A673 (cell line): ENCODE measurements around the gene SCPEP1. TPM values are rescaled to one million over a fixed set of nuclear protein-coding genes. Genes with fewer than 3 reads are reported as not detected.
"Not testable (repeated sequence)": the region's sequence is repeated elsewhere in the genome, so short reads cannot be mapped to it uniquely, and the experiment has no call there.

Source experiments
- BruUV-seq: library from RNA; stranded (reverse); fragments of 400-500 nt; replicated peaks from 2 replicates; lab custom pipeline; 2021; lab: Mats Ljungman, UMichigan
- CTCF ChIA-PET: fragments of 300-600 bp; sonication (Branson Sonifier 250); formaldehyde crosslinking; loops from one replicate; lab custom pipeline; 2022; ENCODE audit warnings: antibody characterized with exemption; lab: Charles Lee
- POLR2A ChIA-PET: fragments of 300-600 bp; sonication (Branson Sonifier 250); formaldehyde crosslinking; loops from one replicate; lab custom pipeline; 2022; ENCODE audit warnings: antibody characterized with exemption; ENCODE audit not compliant: low non-redundant PET; lab: Charles Lee
- DNase-seq: peaks from one replicate; pipeline ENCODE4 v3.0.0-alpha.2; 2015; ENCODE audit warnings: low spot score
- H3K27ac ChIP-seq: fragments of 200-600 bp; sonication (generic); 2 replicates; pipeline ENCODE4 v1.5.1; 2016; ENCODE audit warnings: mixed run types, low read depth, mild to moderate bottlenecking, mixed read lengths, antibody characterized with exemption, low read length; ENCODE audit not compliant: poor library complexity, severe bottlenecking
- H3K27me3 ChIP-seq: fragments of 200-600 bp; sonication (generic); replicated peaks from 2 replicates; pipeline ENCODE4 v1.6.1; 2017; ENCODE audit warnings: mixed run types, low read depth, mild to moderate bottlenecking, mixed read lengths, antibody characterized with exemption, low read length; ENCODE audit not compliant: insufficient read depth, poor library complexity
- H3K36me3 ChIP-seq: fragments of 200-600 bp; sonication (generic); 2 replicates; pipeline ENCODE4 v1.6.1; 2016; ENCODE audit warnings: mixed run types, mild to moderate bottlenecking, mixed read lengths, antibody characterized with exemption, low read length; ENCODE audit not compliant: insufficient read depth, poor library complexity, severe bottlenecking
- H3K4me1 ChIP-seq: fragments of 200-600 bp; sonication (generic); 2 replicates; pipeline ENCODE4 v1.6.1; 2017; ENCODE audit warnings: mixed run types, mild to moderate bottlenecking, mixed read lengths, antibody characterized with exemption, low read length; ENCODE audit not compliant: insufficient read depth, poor library complexity, severe bottlenecking
- H3K4me3 ChIP-seq: fragments of 200-600 bp; sonication (generic); 2 replicates; pipeline ENCODE4 v1.5.1; 2016; ENCODE audit warnings: low read depth, mixed run types, mild to moderate bottlenecking, mixed read lengths, low read length; ENCODE audit not compliant: poor library complexity, severe bottlenecking
- H3K9me3 ChIP-seq: fragments of 200-600 bp; sonication (generic); 2 replicates; pipeline ENCODE4 v1.6.1; 2016; ENCODE audit warnings: mixed run types, low read depth, mild to moderate bottlenecking, mixed read lengths, antibody characterized with exemption, low read length; ENCODE audit not compliant: poor library complexity, severe bottlenecking
- EZH2 ChIP-seq: fragments of 200-600 bp; sonication (generic); IDR thresholded peaks from 2 replicates; pipeline ENCODE4 v1.6.1; 2017; ENCODE audit warnings: borderline replicate concordance, low read depth, mild to moderate bottlenecking, mixed read lengths, antibody characterized with exemption, low read length; ENCODE audit not compliant: poor library complexity, severe bottlenecking
- intact Hi-C: fragments of 100-400 bp; cut with micrococcal nuclease; formaldehyde crosslinking; loops from one replicate; pipeline ENCODE4 v1.10.0; 2022; ENCODE audit not compliant: unreplicated experiment
- total RNA-seq: library from RNA; stranded (reverse); gene quantifications from 2 replicates; pipeline ENCODE4 v1.2.3, GENCODE V29; 2021
- TF ChIP-seq, protein P1 (sequence below): fragments of 300-800, 200-600 bp; sonication (generic); conservative IDR thresholded peaks from 2 replicates; pipeline ENCODE4 v1.5.1; 2017; ENCODE audit warnings: low read depth, mild to moderate bottlenecking, antibody characterized with exemption, low read length, moderate library complexity, mixed read lengths

The SCPEP1 gene
- total RNA-seq, 1 experiment from 2014 or later, result 31.8 TPM

DNA sequence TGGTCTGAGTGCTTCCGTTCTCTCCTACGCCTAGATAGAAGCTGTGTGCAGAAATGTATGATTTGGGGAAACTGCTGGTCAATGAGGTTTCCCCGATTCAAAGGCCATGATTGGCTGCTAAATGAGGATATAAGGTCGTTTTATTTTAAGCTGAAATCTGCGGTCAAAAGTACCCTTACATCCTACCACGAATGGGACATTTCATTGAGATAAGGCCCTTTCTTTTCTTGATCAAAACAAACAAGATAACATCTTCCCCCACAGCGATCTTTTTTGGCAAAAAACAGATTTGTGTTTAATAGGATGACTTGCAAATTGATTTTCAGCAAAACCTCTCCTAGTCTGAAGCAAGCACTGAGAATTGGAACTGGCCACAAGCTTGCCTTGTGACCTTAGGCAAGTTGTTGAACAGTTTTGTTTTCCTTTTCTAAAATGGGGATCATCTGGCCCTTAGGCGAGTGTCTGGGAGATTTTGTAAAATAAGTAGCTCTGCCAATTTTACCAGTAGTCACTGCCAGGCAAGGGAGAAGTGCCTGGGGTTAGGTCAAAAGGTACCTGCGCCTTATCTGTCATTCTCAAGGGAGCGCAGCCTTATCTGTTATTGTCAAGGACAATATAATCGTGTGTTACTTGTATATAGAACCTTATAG lies 635 bp downstream of the SCPEP1 start:
- Histone ChIP-seq H3K27ac (no peak overlapping the region), H3K4me3 (peak overlapping the region; percentile 51), H3K4me1 (no peaks in the 10 kb centered on the region), H3K27me3 (no peaks in the 10 kb centered on the region), H3K9me3 (no peaks in the 10 kb centered on the region), H3K36me3 (no peaks in the 10 kb centered on the region)
- no peak for DNase-seq
- intact Hi-C loops, result no loop called here
- ChIA-PET POLR2A (interaction anchor here (0.6 kb wide), 1 partner anchor 9 kb away, joined by 7 read pairs; no protein-coding TSS in a partner anchor), CTCF (interaction anchor here (0.7 to 1.1 kb wide), 3 partner anchors 12 to 29 kb away, joined by 5 to 9 read pairs (median 6); partner anchors contain the start of gene COIL)
- BruUV-seq, result TSS peak; percentile 86
- no peak for TF ChIP-seq EZH2
- TF ChIP-seq, protein P1, sequence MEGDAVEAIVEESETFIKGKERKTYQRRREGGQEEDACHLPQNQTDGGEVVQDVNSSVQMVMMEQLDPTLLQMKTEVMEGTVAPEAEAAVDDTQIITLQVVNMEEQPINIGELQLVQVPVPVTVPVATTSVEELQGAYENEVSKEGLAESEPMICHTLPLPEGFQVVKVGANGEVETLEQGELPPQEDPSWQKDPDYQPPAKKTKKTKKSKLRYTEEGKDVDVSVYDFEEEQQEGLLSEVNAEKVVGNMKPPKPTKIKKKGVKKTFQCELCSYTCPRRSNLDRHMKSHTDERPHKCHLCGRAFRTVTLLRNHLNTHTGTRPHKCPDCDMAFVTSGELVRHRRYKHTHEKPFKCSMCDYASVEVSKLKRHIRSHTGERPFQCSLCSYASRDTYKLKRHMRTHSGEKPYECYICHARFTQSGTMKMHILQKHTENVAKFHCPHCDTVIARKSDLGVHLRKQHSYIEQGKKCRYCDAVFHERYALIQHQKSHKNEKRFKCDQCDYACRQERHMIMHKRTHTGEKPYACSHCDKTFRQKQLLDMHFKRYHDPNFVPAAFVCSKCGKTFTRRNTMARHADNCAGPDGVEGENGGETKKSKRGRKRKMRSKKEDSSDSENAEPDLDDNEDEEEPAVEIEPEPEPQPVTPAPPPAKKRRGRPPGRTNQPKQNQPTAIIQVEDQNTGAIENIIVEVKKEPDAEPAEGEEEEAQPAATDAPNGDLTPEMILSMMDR, result no peak

GRCh38 chr17:56979091-56979480 lies 1.2 kb downstream of the SCPEP1 start:
- Histone ChIP-seq H3K27ac (no peak overlapping the region), H3K27me3 (no peaks in the 10 kb centered on the region), H3K4me1 (no peaks in the 10 kb centered on the region), H3K4me3 (no peak overlapping the region), H3K36me3 (no peaks in the 10 kb centered on the region), H3K9me3 (no peaks in the 10 kb centered on the region)
- CTCF ChIA-PET, result no interaction called here
- POLR2A ChIA-PET, result no interaction called here
- intact Hi-C loops, result no loop called here
- DNase-seq, result no peak
- no peak for TF ChIP-seq EZH2
- TF ChIP-seq, protein P1, result no peak
- no TSS peak for BruUV-seq

DNA sequence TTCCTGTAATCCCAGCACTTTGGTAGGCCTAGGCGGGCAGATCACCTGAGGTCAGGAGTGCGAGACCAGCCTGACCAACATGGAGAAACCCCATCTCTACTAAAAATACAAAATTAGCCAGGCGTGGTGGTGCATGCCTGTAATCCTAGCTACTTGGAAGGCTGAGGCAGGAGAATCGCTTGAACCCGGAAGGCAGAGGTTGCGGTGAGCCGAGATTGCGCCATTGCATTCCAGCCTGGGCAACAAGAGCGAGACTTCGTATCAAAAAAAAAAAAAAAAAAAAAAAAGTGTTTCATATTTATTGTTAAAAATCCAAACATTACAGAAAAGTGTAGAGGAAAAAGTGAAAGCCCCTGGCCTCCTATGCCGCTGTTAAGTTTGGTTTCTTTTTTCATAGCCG lies 2.6 kb downstream of the SCPEP1 start:
- H3K4me3 ChIP-seq, CTCF ChIA-PET, BruUV-seq, H3K27me3 ChIP-seq, H3K36me3 ChIP-seq, DNase-seq, intact Hi-C loops, H3K4me1 ChIP-seq, H3K27ac ChIP-seq, POLR2A ChIA-PET, H3K9me3 ChIP-seq: not testable (repeated sequence)

DNA sequence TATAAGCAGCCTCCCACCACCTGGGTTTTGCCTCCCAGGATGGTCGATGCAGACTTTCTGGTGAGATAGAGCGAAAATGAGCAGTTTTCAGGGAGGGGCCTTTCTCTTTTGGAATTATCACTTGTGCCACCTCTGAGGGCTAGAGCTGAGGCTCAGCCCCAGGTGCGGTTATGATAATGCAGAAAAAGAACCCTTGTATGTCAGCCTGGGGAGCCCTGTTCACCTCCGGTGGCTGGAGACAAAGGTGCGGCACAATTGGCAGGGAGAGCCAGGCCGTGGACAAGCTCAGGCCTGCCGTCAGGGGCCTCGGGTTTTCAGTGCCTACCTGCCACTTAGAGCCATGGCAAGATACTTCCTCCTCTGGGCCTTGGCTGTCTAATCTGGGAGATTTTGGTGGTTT lies 4.4 kb downstream of the SCPEP1 start:
- no peaks in the 10 kb centered on the region for H3K9me3 ChIP-seq
- no peaks in the 10 kb centered on the region for H3K4me1 ChIP-seq
- no peak overlapping the region for H3K4me3 ChIP-seq
- intact Hi-C loops, result no loop called here
- H3K27me3 ChIP-seq, result no peaks in the 10 kb centered on the region
- DNase-seq, result no peak
- H3K36me3 ChIP-seq, result no peaks in the 10 kb centered on the region
- ChIA-PET CTCF (no interaction called here), POLR2A (no interaction called here)
- TF ChIP-seq, protein P1, result no peak
- TF ChIP-seq EZH2, result no peak
- no TSS peak for BruUV-seq
- H3K27ac ChIP-seq, result no peak overlapping the region
